ENCODE data around the gene ACSM2A. TPM values are rescaled to one million over a fixed set of nuclear protein-coding genes. Genes with fewer than 3 reads are reported as not detected.
"Not testable (repeated sequence)": the region's sequence is repeated elsewhere in the genome, so short reads cannot be mapped to it uniquely, and the experiment has no call there.

Gene ACSM2A
- total RNA-seq, 1 donor from 2014 or later, result not detected

DNA sequence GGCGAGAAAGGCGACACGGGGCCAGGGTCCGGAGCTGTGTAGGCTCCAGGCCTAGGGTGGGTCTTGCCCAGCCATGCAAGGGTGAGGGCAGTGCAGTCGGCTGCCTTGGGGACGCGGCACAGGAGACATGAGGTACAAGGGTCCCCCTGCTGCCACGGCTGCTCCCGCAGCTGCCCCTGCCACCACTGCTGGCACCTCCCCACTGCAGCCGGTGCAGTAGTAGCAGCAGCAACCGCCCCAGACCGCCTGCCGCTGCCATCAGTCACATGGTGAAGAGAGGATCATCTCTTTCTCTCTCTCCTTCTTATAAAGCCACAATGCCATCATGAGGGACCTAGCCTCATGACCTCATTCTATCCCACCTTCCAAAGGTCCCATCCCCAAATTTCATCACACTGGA, 80.5 kb downstream of the ACSM2A start:
- intact Hi-C loops (cut with micrococcal nuclease); ATAC-seq; DNase-seq: not testable (repeated sequence)

DNA sequence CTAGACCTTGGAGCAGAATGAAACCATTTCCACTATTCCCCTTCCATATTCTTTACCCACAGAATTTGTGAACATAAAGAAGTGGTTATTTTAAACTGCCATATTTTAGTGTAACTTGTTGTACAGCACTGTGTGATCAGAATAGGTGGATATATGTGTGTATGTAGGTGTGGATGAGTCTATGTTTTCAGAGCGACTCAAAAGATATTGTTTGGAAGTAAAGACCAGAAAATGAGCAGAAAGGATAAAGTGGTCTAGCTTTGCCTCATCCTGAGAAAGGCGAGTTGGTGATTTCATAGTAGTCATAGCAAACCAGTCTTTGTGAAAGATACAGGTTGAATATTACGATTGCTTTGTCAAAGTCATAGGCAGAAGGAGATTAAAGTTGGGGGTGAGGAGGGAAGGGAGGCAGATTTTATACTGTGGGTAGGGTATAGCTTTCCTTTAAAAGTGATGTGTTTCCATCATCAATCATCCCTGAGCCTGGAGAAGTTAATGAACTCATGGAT, 81.0 kb downstream of the ACSM2A start:
- intact Hi-C loops (cut with micrococcal nuclease), result not testable (repeated sequence)

GRCh38 chr16:20536669-20537068, 85.3 kb downstream of the ACSM2A start:
- intact Hi-C loops (cut with micrococcal nuclease); DNase-seq: not testable (repeated sequence)

More for the DNA sequence above, 81.0 kb downstream of the ACSM2A start:
- not testable (repeated sequence) for ATAC-seq, DNase-seq

More at GRCh38 chr16:20536669-20537068, 85.3 kb downstream of the ACSM2A start:
- not testable (repeated sequence) for ATAC-seq

Other genes starting within 250 kb of the ACSM2A start
- not detected for gene GP2, start 124.0 kb upstream of the ACSM2A start, total RNA-seq
- not detected for gene UMOD, start 98.8 kb upstream of the ACSM2A start, total RNA-seq
- gene PDILT, start 46.8 kb upstream of the ACSM2A start, total RNA-seq, result not detected
- gene ACSM5, start 42.0 kb upstream of the ACSM2A start, total RNA-seq, result 1.2 TPM
- gene ACSM2B, start 124.8 kb downstream of the ACSM2A start, total RNA-seq, result not detected
- 0.22 TPM for gene ACSM1, start 246.2 kb downstream of the ACSM2A start, total RNA-seq

Data from left ventricle myocardium superior (tissue), 1 donor.